ENCODE data around the gene UCP2. TPM values are rescaled to one million over a fixed set of nuclear protein-coding genes. Genes with fewer than 3 reads are reported as not detected.
"Not testable (repeated sequence)": the region's sequence is repeated elsewhere in the genome, so short reads cannot be mapped to it uniquely, and the experiment has no call there.

Gene UCP2
- total RNA-seq, 2 experiments from 2014 or later = 145 to 358 TPM

DNA sequence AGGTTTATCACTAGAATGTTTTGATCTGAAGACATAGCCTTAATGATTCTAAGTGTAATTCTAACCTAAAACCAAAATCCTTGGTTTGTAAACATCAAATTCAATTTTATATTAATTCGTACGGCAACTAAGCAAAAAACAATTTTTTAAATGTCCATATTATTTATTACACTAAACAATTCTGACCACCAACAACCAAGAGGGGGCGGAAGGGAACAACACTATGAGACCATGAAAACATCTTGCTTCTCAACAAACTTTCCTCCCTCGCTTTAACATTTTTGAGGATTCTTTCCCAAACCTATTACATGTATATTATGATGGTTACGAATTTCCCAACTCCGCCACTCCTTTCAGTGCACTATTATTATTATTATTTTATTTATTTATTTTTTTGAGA is 6.5 kb upstream of the UCP2 start:
- no TSS peak for BruUV-seq (replicated peaks)
- peaks cover 74% of the 10 kb centered on the region for H3K4me1 ChIP-seq (ENCODE audit: insufficient read depth, low read length, poor library complexity, severe bottlenecking)
- H4K20me1 ChIP-seq (ENCODE audit: insufficient read depth, low read length) = no peaks in the 10 kb centered on the region
- H3K4me3 ChIP-seq (ENCODE audit: low read depth, low read length, poor library complexity, severe bottlenecking) = no peak overlapping the region
- no peak for TF ChIP-seq EZH2phosphoT487 (IDR thresholded peaks at IDR 0.05; ENCODE audit: borderline replicate concordance, low read depth, low read length)
- TF ChIP-seq, protein P1, sequence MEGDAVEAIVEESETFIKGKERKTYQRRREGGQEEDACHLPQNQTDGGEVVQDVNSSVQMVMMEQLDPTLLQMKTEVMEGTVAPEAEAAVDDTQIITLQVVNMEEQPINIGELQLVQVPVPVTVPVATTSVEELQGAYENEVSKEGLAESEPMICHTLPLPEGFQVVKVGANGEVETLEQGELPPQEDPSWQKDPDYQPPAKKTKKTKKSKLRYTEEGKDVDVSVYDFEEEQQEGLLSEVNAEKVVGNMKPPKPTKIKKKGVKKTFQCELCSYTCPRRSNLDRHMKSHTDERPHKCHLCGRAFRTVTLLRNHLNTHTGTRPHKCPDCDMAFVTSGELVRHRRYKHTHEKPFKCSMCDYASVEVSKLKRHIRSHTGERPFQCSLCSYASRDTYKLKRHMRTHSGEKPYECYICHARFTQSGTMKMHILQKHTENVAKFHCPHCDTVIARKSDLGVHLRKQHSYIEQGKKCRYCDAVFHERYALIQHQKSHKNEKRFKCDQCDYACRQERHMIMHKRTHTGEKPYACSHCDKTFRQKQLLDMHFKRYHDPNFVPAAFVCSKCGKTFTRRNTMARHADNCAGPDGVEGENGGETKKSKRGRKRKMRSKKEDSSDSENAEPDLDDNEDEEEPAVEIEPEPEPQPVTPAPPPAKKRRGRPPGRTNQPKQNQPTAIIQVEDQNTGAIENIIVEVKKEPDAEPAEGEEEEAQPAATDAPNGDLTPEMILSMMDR (conservative IDR thresholded peaks at IDR 0.05; ENCODE audit: low read length) = peak; percentile 70
- H3K79me2 ChIP-seq (ENCODE audit: insufficient read depth, low read depth, low read length) = peaks cover 5% of the 10 kb centered on the region; the same call in 1 of the 2 replicates
- H3K27ac ChIP-seq (ENCODE audit: low read depth, low read length, poor library complexity, severe bottlenecking) = no peak overlapping the region
- no peak for DNase-seq (ENCODE audit: low spot score)
- peak overlapping the region; percentile 52; the same call in 1 of the 2 replicates for H2AFZ ChIP-seq (ENCODE audit: low read length)
- no peaks in the 10 kb centered on the region for H3K9me2 ChIP-seq (ENCODE audit: insufficient read depth, low read length)
- intact Hi-C loops (cut with micrococcal nuclease; ENCODE audit: unreplicated experiment) = loop anchor here (10.0 kb wide), 2 partner anchors 204 to 834 kb away; partner anchors contain the start of gene MRPL48
- H3K9me3 ChIP-seq (ENCODE audit: low read length) = no peaks in the 10 kb centered on the region
- H3K36me3 ChIP-seq (ENCODE audit: insufficient read depth, low read length) = no peaks in the 10 kb centered on the region
- ChIA-PET POLR2A (interaction anchor here (3.4 kb wide), 1 partner anchor 8 kb away, joined by 25 read pairs; the partner anchor contains the start of gene UCP2), CTCF (ENCODE audit: unreplicated experiment) (no interaction called here)
- no peak overlapping the region for H3K4me2 ChIP-seq (ENCODE audit: low read length)

DNA sequence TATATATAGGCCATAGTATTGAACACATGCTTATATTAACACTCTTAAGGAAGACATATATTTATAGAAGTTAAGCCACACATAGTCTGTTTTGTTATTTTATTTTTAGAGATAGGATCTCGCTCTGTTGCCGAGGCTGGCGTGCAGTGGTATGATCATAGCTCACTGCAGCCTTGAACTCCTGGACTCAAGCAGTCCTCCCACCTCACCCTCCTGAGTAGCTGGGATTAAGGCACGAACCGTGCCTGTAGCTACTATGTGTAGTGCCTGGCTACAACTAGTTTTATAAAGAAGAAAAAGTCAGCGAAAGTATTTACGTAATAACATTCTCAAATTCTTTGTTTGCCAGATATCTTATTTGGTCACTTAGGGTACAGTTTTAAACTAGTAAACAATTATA is 5.6 kb upstream of the UCP2 start:
- Histone ChIP-seq H3K9me2 (ENCODE audit: insufficient read depth, low read length) (no peaks in the 10 kb centered on the region), H4K20me1 (ENCODE audit: insufficient read depth, low read length) (no peaks in the 10 kb centered on the region), H2AFZ (ENCODE audit: low read length) (no peak overlapping the region), H3K4me1 (ENCODE audit: insufficient read depth, low read length, poor library complexity, severe bottlenecking) (peaks cover 73% of the 10 kb centered on the region), H3K36me3 (ENCODE audit: insufficient read depth, low read length) (no peaks in the 10 kb centered on the region), H3K4me2 (ENCODE audit: low read length) (no peak overlapping the region), H3K79me2 (ENCODE audit: insufficient read depth, low read depth, low read length) (peaks cover 10% of the 10 kb centered on the region; the same call in 1 of the 2 replicates), H3K9me3 (ENCODE audit: low read length) (no peaks in the 10 kb centered on the region), H3K4me3 (ENCODE audit: low read depth, low read length, poor library complexity, severe bottlenecking) (no peak overlapping the region), H3K27ac (ENCODE audit: low read depth, low read length, poor library complexity, severe bottlenecking) (no peak overlapping the region)
- POLR2A ChIA-PET = no interaction called here
- TF ChIP-seq, protein P1 (conservative IDR thresholded peaks at IDR 0.05; ENCODE audit: low read length) = no peak
- TF ChIP-seq EZH2phosphoT487 (IDR thresholded peaks at IDR 0.05; ENCODE audit: borderline replicate concordance, low read depth, low read length) = no peak
- no peak for DNase-seq (ENCODE audit: low spot score)
- BruUV-seq (replicated peaks) = no TSS peak
- CTCF ChIA-PET (ENCODE audit: unreplicated experiment) = no interaction called here
- intact Hi-C loops (cut with micrococcal nuclease; ENCODE audit: unreplicated experiment) = loop anchor here (10.0 kb wide), 2 partner anchors 203 to 833 kb away; partner anchors contain the start of gene MRPL48

DNA sequence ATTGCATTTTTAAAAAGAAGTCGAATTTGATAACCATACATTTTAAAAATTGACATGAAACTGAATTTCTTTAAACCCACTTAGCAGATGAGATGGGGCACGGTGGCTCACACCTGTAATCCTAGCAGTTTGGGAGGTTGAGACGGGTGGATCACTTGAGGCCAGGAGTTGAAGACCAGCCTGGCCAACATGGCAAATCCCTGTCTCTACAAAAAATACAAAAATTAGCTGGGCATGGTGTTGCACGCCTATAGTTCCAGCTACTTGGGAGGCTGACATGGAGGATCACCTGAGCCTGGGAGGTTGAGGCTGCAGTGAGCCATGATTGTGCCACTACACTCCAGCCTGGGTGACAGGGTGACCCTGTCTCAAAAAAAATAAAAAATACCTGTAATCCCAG is 3.0 kb upstream of the UCP2 start:
- H3K9me2 ChIP-seq (ENCODE audit: insufficient read depth, low read length); H2AFZ ChIP-seq (ENCODE audit: low read length); H3K9me3 ChIP-seq (ENCODE audit: low read length); DNase-seq (ENCODE audit: low spot score); H3K4me3 ChIP-seq (ENCODE audit: low read depth, low read length, poor library complexity, severe bottlenecking); CTCF ChIA-PET (ENCODE audit: unreplicated experiment); BruUV-seq (replicated peaks): not testable (repeated sequence)
- peaks cover 10% of the 10 kb centered on the region; the same call in 1 of the 2 replicates for H4K20me1 ChIP-seq (ENCODE audit: insufficient read depth, low read length)
- H3K27ac ChIP-seq (ENCODE audit: low read depth, low read length, poor library complexity, severe bottlenecking) = peak overlapping the region; percentile 15
- H3K36me3 ChIP-seq (ENCODE audit: insufficient read depth, low read length) = peaks cover 16% of the 10 kb centered on the region
- peaks cover 34% of the 10 kb centered on the region for H3K79me2 ChIP-seq (ENCODE audit: insufficient read depth, low read depth, low read length)
- intact Hi-C loops (cut with micrococcal nuclease; ENCODE audit: unreplicated experiment) = loop anchor here (10.0 kb wide), 2 partner anchors 201 to 831 kb away; partner anchors contain the start of gene MRPL48
- 0 out of 2 replicates have a peak overlapping the region, but pooled peaks have one; percentile 4 for H3K4me2 ChIP-seq (ENCODE audit: low read length)
- H3K4me1 ChIP-seq (ENCODE audit: insufficient read depth, low read length, poor library complexity, severe bottlenecking) = peaks cover 57% of the 10 kb centered on the region
- POLR2A ChIA-PET = interaction anchor here (1.0 kb wide), 1 partner anchor 9 kb away, joined by 6 read pairs; no protein-coding TSS in a partner anchor
